ENCODE data around the gene RPL38. TPM values are rescaled to one million over a fixed set of nuclear protein-coding genes. Genes with fewer than 3 reads are reported as not detected.

RPL38 gene
- total RNA-seq, 2 donors from 2014 or later = 531 to 611 TPM

DNA sequence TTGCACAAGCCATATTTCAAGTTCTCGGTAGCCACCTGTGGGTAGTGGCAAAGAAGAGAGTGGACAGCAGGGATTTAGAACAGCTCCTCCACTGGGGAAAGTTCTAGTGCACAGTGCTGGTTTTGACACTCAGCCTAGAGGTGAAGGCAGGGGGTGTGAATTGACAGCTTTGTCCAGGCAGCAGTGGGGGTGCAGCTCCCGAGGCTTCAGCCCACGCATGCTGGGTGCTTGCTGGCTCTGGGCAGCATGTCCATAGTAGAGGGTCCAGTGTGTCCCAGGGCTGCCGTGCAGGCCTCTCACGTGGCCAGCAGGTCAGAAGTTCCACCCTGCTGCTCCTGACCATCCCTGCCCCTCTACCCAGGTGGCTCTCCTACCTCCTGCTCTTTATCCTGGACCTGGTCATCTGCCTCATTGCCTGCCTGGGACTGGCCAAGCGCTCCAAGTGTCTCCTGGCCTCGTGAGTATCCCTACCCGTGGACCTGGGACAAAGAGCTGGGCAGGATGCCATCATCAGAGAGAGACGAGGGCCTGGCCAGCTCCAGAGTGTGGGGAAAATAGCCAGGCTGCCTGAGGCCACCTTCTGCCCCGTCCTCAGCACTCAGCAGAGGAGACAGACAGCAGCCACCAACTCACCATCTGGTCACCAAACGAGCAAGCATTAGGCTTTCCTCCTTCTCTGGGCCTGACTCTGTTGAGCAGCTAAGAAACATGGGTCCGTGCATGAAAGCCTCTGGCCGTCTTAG lies 39.7 kb downstream of the RPL38 start:
- intact Hi-C loops (cut with DNase I) = no loop called here
- no peak for DNase-seq (ENCODE audit: low spot score)

DNA sequence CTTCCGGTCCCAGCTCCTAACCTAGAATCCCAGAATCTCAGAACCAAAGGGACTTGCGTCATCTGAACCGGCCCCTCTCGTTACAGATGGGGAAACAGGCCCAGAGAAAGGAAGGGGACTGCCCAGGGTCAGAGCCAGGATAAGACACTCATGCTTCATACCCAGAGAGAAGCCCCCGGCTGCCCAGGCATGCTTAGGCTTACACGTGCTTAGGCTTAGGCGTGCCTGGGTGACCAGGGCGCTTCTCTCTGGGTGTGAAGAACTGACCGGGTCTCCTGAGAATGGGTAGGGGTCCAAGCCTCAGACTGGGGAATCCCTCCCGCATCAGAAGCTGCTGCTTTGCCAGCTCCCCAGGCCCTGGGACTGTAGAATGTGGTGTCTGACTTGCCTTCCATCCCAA lies 40.6 kb downstream of the RPL38 start:
- no peak overlapping the region for H3K27ac ChIP-seq
- TF ChIP-seq CTCF (IDR thresholded peaks at IDR 0.05) = no peak
- no peak for TF ChIP-seq POLR2A (IDR thresholded peaks at IDR 0.05)
- TF ChIP-seq POLR2AphosphoS5 (IDR thresholded peaks at IDR 0.05) = no peak
- no peak overlapping the region for H3K4me3 ChIP-seq
- no peaks in the 10 kb centered on the region for H3K27me3 ChIP-seq (replicated peaks; ENCODE audit: insufficient read depth)
- H3K4me1 ChIP-seq (replicated peaks) = no peaks in the 10 kb centered on the region
- no peaks in the 10 kb centered on the region for H3K9me3 ChIP-seq
- no peaks in the 10 kb centered on the region for H3K36me3 ChIP-seq
- WGBS = 96% methylated on average over 10 of the region's 10 CpGs
- intact Hi-C loops (cut with DNase I) = no loop called here
- DNase-seq (ENCODE audit: low spot score) = no peak

More for the DNA sequence above, 39.7 kb downstream of the RPL38 start:
- 66% methylated on average over 13 of the region's 13 CpGs for WGBS
- Histone ChIP-seq H3K27me3 (replicated peaks; ENCODE audit: insufficient read depth) (no peaks in the 10 kb centered on the region), H3K4me3 (no peak overlapping the region), H3K4me1 (replicated peaks) (no peaks in the 10 kb centered on the region), H3K27ac (no peak overlapping the region), H3K9me3 (no peaks in the 10 kb centered on the region), H3K36me3 (no peaks in the 10 kb centered on the region)
- no peak for TF ChIP-seq CTCF (IDR thresholded peaks at IDR 0.05)
- TF ChIP-seq POLR2AphosphoS5 (IDR thresholded peaks at IDR 0.05) = no peak

DNA sequence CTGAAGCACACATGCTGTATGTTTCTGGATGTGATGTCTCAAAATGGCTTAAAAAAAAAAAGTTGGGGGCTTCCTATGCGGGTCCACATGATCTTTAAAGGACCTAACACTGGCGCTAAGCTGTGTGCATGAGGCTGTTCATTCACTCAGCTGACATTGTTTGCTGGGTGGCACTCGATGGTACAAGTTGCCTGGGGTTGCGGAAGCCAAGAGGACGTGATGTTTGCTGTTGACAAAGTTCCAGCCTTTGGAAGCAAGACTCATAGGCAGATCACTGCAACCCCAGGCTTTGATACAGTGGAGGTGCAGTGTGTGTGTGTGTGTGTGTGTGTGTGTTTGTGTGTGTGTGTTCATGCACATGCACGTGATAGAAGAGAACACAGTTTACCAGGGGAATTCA lies 41.1 kb downstream of the RPL38 start:
- no peak overlapping the region for H3K27ac ChIP-seq
- no peak overlapping the region for H3K4me3 ChIP-seq
- no peak for DNase-seq (ENCODE audit: low spot score)
- intact Hi-C loops (cut with DNase I) = no loop called here
- H3K27me3 ChIP-seq (replicated peaks; ENCODE audit: insufficient read depth) = no peaks in the 10 kb centered on the region
- no peaks in the 10 kb centered on the region for H3K36me3 ChIP-seq
- TF ChIP-seq CTCF (IDR thresholded peaks at IDR 0.05) (no peak), POLR2A (IDR thresholded peaks at IDR 0.05) (no peak), POLR2AphosphoS5 (IDR thresholded peaks at IDR 0.05) (no peak)
- no peaks in the 10 kb centered on the region for H3K4me1 ChIP-seq (replicated peaks)
- H3K9me3 ChIP-seq = no peaks in the 10 kb centered on the region
- WGBS = 71% methylated on average over 6 of the region's 6 CpGs

DNA sequence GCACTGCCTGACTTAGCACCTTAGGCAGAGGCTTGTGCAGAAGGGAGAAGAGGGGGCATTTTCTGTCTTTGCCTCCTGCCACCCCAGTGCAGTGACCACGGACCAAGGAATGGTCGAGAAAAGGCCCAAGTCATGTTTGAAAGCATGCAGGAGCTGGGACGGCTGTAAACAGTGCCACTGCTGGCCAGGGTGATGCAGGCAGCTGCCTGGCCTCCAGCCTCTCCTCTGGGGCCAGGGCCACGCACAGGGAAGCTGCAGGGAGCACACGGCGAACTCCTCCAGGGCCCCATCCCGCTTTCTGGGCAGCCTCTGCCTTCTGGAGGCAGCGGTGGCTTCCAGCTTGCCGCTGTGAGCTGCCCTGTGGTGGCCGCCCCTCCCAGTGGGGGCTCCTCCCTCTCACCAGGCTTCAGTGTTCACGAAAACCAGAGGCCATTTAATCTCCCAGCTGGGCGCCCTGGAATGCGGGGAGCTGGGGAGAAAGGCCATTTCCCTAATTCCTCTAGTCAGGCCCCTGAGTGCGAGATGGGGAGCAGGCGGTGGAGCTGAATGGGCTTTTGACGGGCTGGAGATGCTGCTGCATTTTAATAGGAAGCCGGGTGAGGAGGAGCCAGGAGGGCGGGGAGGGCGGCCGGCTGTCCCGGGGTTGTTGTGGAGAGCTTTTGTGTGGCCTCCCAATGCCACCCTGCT lies 41.8 kb downstream of the RPL38 start:
- TF ChIP-seq CTCF (IDR thresholded peaks at IDR 0.05) = no peak
- TF ChIP-seq POLR2A (IDR thresholded peaks at IDR 0.05) = no peak
- TF ChIP-seq POLR2AphosphoS5 (IDR thresholded peaks at IDR 0.05) = no peak
- Histone ChIP-seq H3K9me3 (no peaks in the 10 kb centered on the region), H3K36me3 (no peaks in the 10 kb centered on the region), H3K27me3 (replicated peaks; ENCODE audit: insufficient read depth) (no peaks in the 10 kb centered on the region), H3K4me1 (replicated peaks) (no peaks in the 10 kb centered on the region), H3K27ac (no peak overlapping the region), H3K4me3 (no peak overlapping the region)
- no peak for DNase-seq (ENCODE audit: low spot score)
- WGBS = 75% methylated on average over 21 of the region's 21 CpGs
- intact Hi-C loops (cut with DNase I) = no loop called here

DNA sequence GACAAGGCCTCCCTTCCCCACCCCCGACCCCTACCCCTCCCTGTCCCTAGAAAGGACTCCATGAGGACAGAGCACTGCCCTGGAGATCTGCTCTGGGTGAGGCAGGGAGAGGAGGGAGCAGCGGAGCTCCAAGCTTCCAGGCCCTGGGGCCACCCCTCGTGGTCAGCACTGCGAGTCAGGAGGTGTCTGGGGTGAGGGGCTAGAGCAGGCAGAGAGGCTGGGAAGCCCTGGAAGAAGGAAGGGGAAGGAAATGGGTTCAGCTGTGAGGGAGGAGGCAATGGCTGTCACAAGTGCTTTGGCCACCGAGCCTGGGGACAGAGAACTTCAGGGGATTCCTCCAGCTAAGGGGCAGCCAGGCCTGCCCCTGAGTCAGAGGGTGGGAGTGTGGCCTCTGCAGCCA lies 42.4 kb downstream of the RPL38 start:
- Histone ChIP-seq H3K27ac (no peak overlapping the region), H3K9me3 (no peaks in the 10 kb centered on the region), H3K36me3 (no peaks in the 10 kb centered on the region), H3K4me3 (no peak overlapping the region), H3K27me3 (replicated peaks; ENCODE audit: insufficient read depth) (no peaks in the 10 kb centered on the region), H3K4me1 (replicated peaks) (no peaks in the 10 kb centered on the region)
- WGBS = 68% methylated on average over 5 of the region's 5 CpGs
- no peak for TF ChIP-seq POLR2AphosphoS5 (IDR thresholded peaks at IDR 0.05)
- no peak for TF ChIP-seq CTCF (IDR thresholded peaks at IDR 0.05)
- no peak for TF ChIP-seq POLR2A (IDR thresholded peaks at IDR 0.05)
- no peak for DNase-seq (ENCODE audit: low spot score)
- intact Hi-C loops (cut with DNase I) = no loop called here

Data from prostate gland (tissue), 2 donors.